Fibroblast of lung (primary cell): ENCODE data around the gene SERPINE2. TPM values are rescaled to one million over a fixed set of nuclear protein-coding genes. Genes with fewer than 3 reads are reported as not detected.
A peak's percentile ranks its signal among the peaks of the same experiment; 100 is the strongest.

Source experiments
- DNase-seq, 2 donors: peaks; one replicate each; pipeline versions ENCODE4 v3.0.0 to v3.0.0-alpha.2; 2010; ENCODE audit warnings: low read depth in 2 of 2
- H2AFZ ChIP-seq: 2 replicates; pipeline ENCODE4 v1.5.1; 2012; ENCODE audit warnings: low read length, control low read depth, inconsistent platforms
- H3K27ac ChIP-seq: 2 replicates; pipeline ENCODE4 v1.5.1; 2011; ENCODE audit warnings: low read length, control low read depth; ENCODE audit not compliant: insufficient read depth
- H3K27me3 ChIP-seq: 2 replicates; pipeline ENCODE4 v1.5.1; 2011; ENCODE audit warnings: mild to moderate bottlenecking, low read length; ENCODE audit not compliant: control insufficient read depth, insufficient read depth
- H3K36me3 ChIP-seq: 2 replicates; pipeline ENCODE4 v1.5.1; 2011; ENCODE audit warnings: low read length; ENCODE audit not compliant: control insufficient read depth, insufficient read depth
- H3K4me1 ChIP-seq: 2 replicates; pipeline ENCODE4 v1.5.1; 2011; ENCODE audit warnings: low read length; ENCODE audit not compliant: control insufficient read depth, insufficient read depth; ENCODE audit errors: extremely low read depth
- H3K4me2 ChIP-seq: 2 replicates; pipeline ENCODE4 v1.5.1; 2011; ENCODE audit warnings: low read length, control low read depth; ENCODE audit not compliant: insufficient read depth; ENCODE audit errors: extremely low read depth
- H3K4me3 ChIP-seq, 4 experiments: fragments of 200-600 bp in 1 of 4; sonication (generic) in 1 of 4; replicated peaks in 1 of 4; 2 replicates each; pipeline ENCODE4 v1.5.1; 2011 to 2016; ENCODE audit warnings: low read length in 4 of 4, low read depth in 3 of 4, mild to moderate bottlenecking in 3 of 4, control low read depth in 2 of 4, inconsistent platforms in 1 of 4, mixed read lengths in 1 of 4; ENCODE audit not compliant: insufficient read depth in 1 of 4; ENCODE audit errors: control extremely low read depth in 1 of 4
- H3K79me2 ChIP-seq: 2 replicates; pipeline ENCODE4 v1.5.1; 2012; ENCODE audit warnings: mild to moderate bottlenecking, low read length, inconsistent platforms; ENCODE audit not compliant: control insufficient read depth, insufficient read depth
- H3K9ac ChIP-seq: 2 replicates; pipeline ENCODE4 v1.5.1; 2011; ENCODE audit warnings: mild to moderate bottlenecking, low read length, control low read depth; ENCODE audit not compliant: insufficient read depth
- H3K9me3 ChIP-seq: 2 replicates; pipeline ENCODE4 v1.5.1; 2012; ENCODE audit warnings: low read depth, low read length; ENCODE audit not compliant: control insufficient read depth, insufficient read depth
- H4K20me1 ChIP-seq: 2 replicates; pipeline ENCODE4 v1.5.1; 2011; ENCODE audit warnings: low read length; ENCODE audit not compliant: control insufficient read depth, insufficient read depth; ENCODE audit errors: extremely low read depth
- EZH2 ChIP-seq: IDR thresholded peaks from 2 replicates; pipeline ENCODE4 v1.5.1; 2012; ENCODE audit warnings: low read length, control low read depth, mild to moderate bottlenecking; ENCODE audit errors: missing control alignments
- polyA plus RNA-seq, 2 donors: library from polyadenylated mRNA; depleted of rRNA in 1 of 2; stranded (reverse) in 1 of 2; unstranded in 1 of 2; fragments of >200 nt; gene quantifications; 2 replicates each; pipeline ENCODE4 v1.2.1, GENCODE V29; 2011 to 2012; ENCODE audit warnings: missing spikeins in 1 of 2
- total RNA-seq: library from RNA; depleted of rRNA; stranded (reverse); fragments of >200 nt; gene quantifications from 2 replicates; pipeline ENCODE4 v1.2.1, GENCODE V29; 2014
- TF ChIP-seq, protein P1 (sequence below), 2 donors: IDR thresholded peaks in 1 of 2; conservative IDR thresholded peaks in 1 of 2; 1 replicate in 1 of 2; 2 replicates in 1 of 2; pipeline ENCODE4 v1.5.1; 2011 to 2012; ENCODE audit warnings: low read length in 2 of 2, control low read depth in 1 of 2, inconsistent platforms in 1 of 2, low read depth in 1 of 2, mild to moderate bottlenecking in 1 of 2

Gene SERPINE2
- total and polyA plus RNA-seq, 2 donors (not counting 1 experiment from before 2014, with no cell fraction given) = 77.9 to 149 TPM

DNA sequence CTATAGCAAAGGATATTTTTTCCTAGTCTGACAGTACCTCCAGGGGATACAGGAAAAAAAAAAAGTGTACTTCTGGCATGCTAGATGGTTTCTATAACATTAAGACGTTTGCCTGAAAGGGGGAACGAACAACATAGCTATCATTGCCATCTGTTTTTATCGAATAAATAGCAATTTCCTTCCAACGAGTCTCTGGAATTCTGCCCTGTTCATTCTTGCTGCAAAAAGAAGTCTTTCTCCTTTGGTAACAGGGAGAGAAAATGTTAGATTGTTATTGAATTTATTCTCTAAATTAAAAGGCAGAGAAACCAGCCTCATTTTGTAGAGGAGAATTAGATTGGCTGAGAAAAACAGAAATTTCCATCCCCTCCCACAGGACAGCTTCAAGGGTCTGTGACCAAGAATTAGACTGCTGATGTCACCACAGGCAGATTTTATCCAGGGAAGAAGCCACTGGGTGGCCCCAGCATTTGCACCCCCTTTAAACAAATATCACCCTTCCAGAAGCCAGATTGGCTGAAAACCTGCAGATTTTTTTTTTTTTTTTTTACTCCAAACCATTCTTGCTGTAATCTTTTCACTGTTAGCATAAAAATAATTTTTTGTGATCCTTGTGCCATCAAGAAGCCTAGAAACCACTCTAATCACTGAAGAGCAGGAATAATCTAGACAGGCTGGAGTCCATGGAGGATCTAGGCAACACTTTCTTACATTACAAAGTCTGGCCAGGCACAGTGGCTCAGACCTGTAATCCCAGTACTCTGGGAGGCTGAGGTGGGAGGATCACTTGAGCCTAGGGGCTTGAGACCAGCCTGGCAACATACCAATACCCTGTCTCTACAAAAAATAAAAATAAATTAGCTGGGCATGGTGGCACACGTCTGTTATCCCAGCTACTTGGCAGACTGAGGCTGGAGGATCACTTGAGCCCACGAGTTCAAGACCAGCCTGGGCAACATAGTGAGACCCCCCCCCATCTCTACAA, 106.0 kb downstream of the SERPINE2 start:
- peaks cover 79% of the 10 kb centered on the region for H3K79me2 ChIP-seq
- H3K36me3 ChIP-seq = no peaks in the 10 kb centered on the region
- DNase-seq = no peak
- peaks cover 11% of the 10 kb centered on the region for H3K4me1 ChIP-seq
- no peak overlapping the region for H3K27ac ChIP-seq
- no peak overlapping the region for H3K4me2 ChIP-seq
- no peaks in the 10 kb centered on the region for H3K27me3 ChIP-seq
- no peak overlapping the region for H3K4me3 ChIP-seq
- H4K20me1 ChIP-seq = no peaks in the 10 kb centered on the region
- TF ChIP-seq, protein P1, sequence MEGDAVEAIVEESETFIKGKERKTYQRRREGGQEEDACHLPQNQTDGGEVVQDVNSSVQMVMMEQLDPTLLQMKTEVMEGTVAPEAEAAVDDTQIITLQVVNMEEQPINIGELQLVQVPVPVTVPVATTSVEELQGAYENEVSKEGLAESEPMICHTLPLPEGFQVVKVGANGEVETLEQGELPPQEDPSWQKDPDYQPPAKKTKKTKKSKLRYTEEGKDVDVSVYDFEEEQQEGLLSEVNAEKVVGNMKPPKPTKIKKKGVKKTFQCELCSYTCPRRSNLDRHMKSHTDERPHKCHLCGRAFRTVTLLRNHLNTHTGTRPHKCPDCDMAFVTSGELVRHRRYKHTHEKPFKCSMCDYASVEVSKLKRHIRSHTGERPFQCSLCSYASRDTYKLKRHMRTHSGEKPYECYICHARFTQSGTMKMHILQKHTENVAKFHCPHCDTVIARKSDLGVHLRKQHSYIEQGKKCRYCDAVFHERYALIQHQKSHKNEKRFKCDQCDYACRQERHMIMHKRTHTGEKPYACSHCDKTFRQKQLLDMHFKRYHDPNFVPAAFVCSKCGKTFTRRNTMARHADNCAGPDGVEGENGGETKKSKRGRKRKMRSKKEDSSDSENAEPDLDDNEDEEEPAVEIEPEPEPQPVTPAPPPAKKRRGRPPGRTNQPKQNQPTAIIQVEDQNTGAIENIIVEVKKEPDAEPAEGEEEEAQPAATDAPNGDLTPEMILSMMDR (conservative IDR thresholded peaks at IDR 0.05 in 1 of 2, IDR thresholded peaks at IDR 0.05 in 1 of 2; ENCODE audit: low read depth in 1 of 2, low read length in 2 of 2) = no peak
- TF ChIP-seq EZH2 = no peak
- no peaks in the 10 kb centered on the region for H3K9me3 ChIP-seq
- H2AFZ ChIP-seq = no peak overlapping the region
- H3K9ac ChIP-seq = no peak overlapping the region

- no peaks in the 10 kb centered on the region for H3K27me3 ChIP-seq
- H3K4me3 ChIP-seq = no peak overlapping the region
- no peak overlapping the region for H3K9ac ChIP-seq
- no peaks in the 10 kb centered on the region for H3K9me3 ChIP-seq
- peak overlapping the region; percentile 70 for H3K27ac ChIP-seq
- H4K20me1 ChIP-seq = no peaks in the 10 kb centered on the region
- no peak overlapping the region for H2AFZ ChIP-seq
- H3K4me2 ChIP-seq = peak overlapping the region; percentile 30
- no peaks in the 10 kb centered on the region for H3K36me3 ChIP-seq
- TF ChIP-seq, protein P1 (conservative IDR thresholded peaks at IDR 0.05 in 1 of 2, IDR thresholded peaks at IDR 0.05 in 1 of 2; ENCODE audit: low read depth in 1 of 2, low read length in 2 of 2) = no peak
- TF ChIP-seq EZH2 = no peak
- peak; percentile 36 to 76 for DNase-seq
- peaks cover 72% of the 10 kb centered on the region for H3K79me2 ChIP-seq
- H3K4me1 ChIP-seq = peaks cover 3% of the 10 kb centered on the region
Observed at GRCh38 chr2:223930103-223930976, 108.7 kb downstream of the SERPINE2 start.
